Breast epithelium (tissue), 3 donors: ENCODE results near the gene NFAT5.

Experiments
- POLR2A ChIP-seq: fragments of 450-650 bp; IDR thresholded peaks from one replicate; pipeline ENCODE4 v1.6.1; 2016; ENCODE audit warnings: antibody characterized with exemption, mild to moderate bottlenecking, moderate library complexity
- POLR2AphosphoS5 ChIP-seq, 3 donors: sonication (generic); formaldehyde crosslinking; IDR thresholded peaks; one replicate each; pipeline ENCODE4 v1.6.1; 2017; ENCODE audit warnings: antibody characterized with exemption in 3 of 3
- TF ChIP-seq, protein P1 (sequence below), 3 donors: fragments of 450-650 bp; IDR thresholded peaks; one replicate each; pipeline ENCODE4 v1.5.1; 2016 to 2017; ENCODE audit warnings: antibody characterized with exemption in 3 of 3, mild to moderate bottlenecking in 3 of 3, moderate library complexity in 3 of 3

DNA sequence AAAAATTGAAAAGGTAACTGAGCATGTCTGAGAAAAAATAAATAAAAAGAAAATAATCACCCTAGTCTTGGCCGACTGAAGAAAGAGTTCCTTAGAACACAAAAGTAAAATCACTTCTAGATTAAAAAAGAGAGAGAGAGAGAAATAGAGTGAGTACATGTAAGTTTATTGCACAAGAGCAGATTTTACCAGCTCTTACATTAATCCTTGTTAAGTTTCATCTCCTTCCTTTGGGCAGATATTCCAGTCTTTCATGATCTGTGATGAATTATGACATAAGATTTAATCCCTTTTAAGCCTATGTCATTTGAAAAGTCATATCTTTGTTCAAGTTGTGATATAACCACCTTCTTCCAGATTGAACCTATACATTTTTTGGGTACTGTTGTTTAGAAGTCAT lies 54.8 kb downstream of the NFAT5 start:
- TF ChIP-seq, protein P1, sequence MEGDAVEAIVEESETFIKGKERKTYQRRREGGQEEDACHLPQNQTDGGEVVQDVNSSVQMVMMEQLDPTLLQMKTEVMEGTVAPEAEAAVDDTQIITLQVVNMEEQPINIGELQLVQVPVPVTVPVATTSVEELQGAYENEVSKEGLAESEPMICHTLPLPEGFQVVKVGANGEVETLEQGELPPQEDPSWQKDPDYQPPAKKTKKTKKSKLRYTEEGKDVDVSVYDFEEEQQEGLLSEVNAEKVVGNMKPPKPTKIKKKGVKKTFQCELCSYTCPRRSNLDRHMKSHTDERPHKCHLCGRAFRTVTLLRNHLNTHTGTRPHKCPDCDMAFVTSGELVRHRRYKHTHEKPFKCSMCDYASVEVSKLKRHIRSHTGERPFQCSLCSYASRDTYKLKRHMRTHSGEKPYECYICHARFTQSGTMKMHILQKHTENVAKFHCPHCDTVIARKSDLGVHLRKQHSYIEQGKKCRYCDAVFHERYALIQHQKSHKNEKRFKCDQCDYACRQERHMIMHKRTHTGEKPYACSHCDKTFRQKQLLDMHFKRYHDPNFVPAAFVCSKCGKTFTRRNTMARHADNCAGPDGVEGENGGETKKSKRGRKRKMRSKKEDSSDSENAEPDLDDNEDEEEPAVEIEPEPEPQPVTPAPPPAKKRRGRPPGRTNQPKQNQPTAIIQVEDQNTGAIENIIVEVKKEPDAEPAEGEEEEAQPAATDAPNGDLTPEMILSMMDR (IDR thresholded peaks at IDR 0.05): no peak
- no peak for TF ChIP-seq POLR2A
- TF ChIP-seq POLR2AphosphoS5 (IDR thresholded peaks at IDR 0.05): no peak
